Muscle layer of colon (tissue), 2 donors: Measurements from ENCODE around the gene PIK3R2.

ENCODE experiments used
- H3K27ac ChIP-seq: one replicate; pipeline ENCODE4 v1.7.0; 2013; ENCODE audit warnings: low read depth, mild to moderate bottlenecking, low read length, moderate library complexity
- H3K27me3 ChIP-seq, 2 donors: one replicate each; pipeline ENCODE4 v1.7.0; 2013; ENCODE audit warnings: low read length in 2 of 2, mild to moderate bottlenecking in 2 of 2; ENCODE audit not compliant: insufficient read depth in 2 of 2, control insufficient read depth in 1 of 2
- H3K36me3 ChIP-seq: one replicate; pipeline ENCODE4 v1.7.0; 2013; ENCODE audit warnings: mild to moderate bottlenecking, low read length; ENCODE audit not compliant: insufficient read depth
- H3K4me1 ChIP-seq: one replicate; pipeline ENCODE4 v1.7.0; 2013; ENCODE audit warnings: mild to moderate bottlenecking, low read length; ENCODE audit not compliant: insufficient read depth
- H3K4me3 ChIP-seq, 2 donors: one replicate each; pipeline ENCODE4 v1.7.0; 2013; ENCODE audit warnings: low read length in 2 of 2, low read depth in 1 of 2, mild to moderate bottlenecking in 1 of 2, moderate library complexity in 1 of 2
- H3K9ac ChIP-seq: one replicate; pipeline ENCODE4 v1.7.0; 2013; ENCODE audit warnings: low read length
- H3K9me3 ChIP-seq: one replicate; pipeline ENCODE4 v1.7.0; 2013; ENCODE audit warnings: mild to moderate bottlenecking, low read length
- donor health status: abdominal sarcoma.
- donor health status: Adenocarcinoma of cecum.

The PIK3R2 gene

GRCh38 chr19:18168673-18169381 is 15.9 kb downstream of the PIK3R2 start:
- Histone ChIP-seq H3K27ac (no peak overlapping the region), H3K4me1 (peaks cover 4% of the 10 kb centered on the region)

GRCh38 chr19:18170714-18171255 is 17.8 kb downstream of the PIK3R2 start:
- H3K27me3 ChIP-seq, result no peaks in the 10 kb centered on the region
- no peak overlapping the region for H3K4me3 ChIP-seq
- H3K9ac ChIP-seq, result no peak overlapping the region
- H3K9me3 ChIP-seq, result no peaks in the 10 kb centered on the region
- peaks cover 30% of the 10 kb centered on the region for H3K36me3 ChIP-seq
- H3K27ac ChIP-seq, result no peak overlapping the region
- peaks cover 9% of the 10 kb centered on the region for H3K4me1 ChIP-seq

More at GRCh38 chr19:18168673-18169381, 15.9 kb downstream of the PIK3R2 start:
- Histone ChIP-seq H3K27me3 (no peaks in the 10 kb centered on the region), H3K36me3 (peaks cover 33% of the 10 kb centered on the region), H3K4me3 (no peak overlapping the region), H3K9me3 (no peaks in the 10 kb centered on the region), H3K9ac (no peak overlapping the region)

GRCh38 chr19:18171605-18172327 is 18.8 kb downstream of the PIK3R2 start:
- Histone ChIP-seq H3K36me3 (peaks cover 21% of the 10 kb centered on the region), H3K4me1 (peaks cover 9% of the 10 kb centered on the region), H3K27me3 (no peaks in the 10 kb centered on the region), H3K9me3 (no peaks in the 10 kb centered on the region), H3K9ac (no peak overlapping the region), H3K4me3 (no peak overlapping the region), H3K27ac (no peak overlapping the region)

GRCh38 chr19:18172331-18173053 is 19.5 kb downstream of the PIK3R2 start:
- Histone ChIP-seq H3K4me3 (no peak overlapping the region), H3K27me3 (no peaks in the 10 kb centered on the region), H3K4me1 (peaks cover 9% of the 10 kb centered on the region), H3K27ac (peak overlapping the region; percentile 57), H3K36me3 (peaks cover 15% of the 10 kb centered on the region), H3K9ac (no peak overlapping the region), H3K9me3 (no peaks in the 10 kb centered on the region)

GRCh38 chr19:18173054-18173571 is 20.1 kb downstream of the PIK3R2 start:
- Histone ChIP-seq H3K4me3 (peak overlapping the region; percentile 73 to 80), H3K27me3 (no peaks in the 10 kb centered on the region), H3K27ac (peak overlapping the region; percentile 75), H3K9ac (peak overlapping the region; percentile 27), H3K9me3 (no peaks in the 10 kb centered on the region), H3K4me1 (peaks cover 9% of the 10 kb centered on the region), H3K36me3 (peaks cover 10% of the 10 kb centered on the region)

- Histone ChIP-seq H3K27me3 (no peaks in the 10 kb centered on the region), H3K4me3 (peak within 1 kb of the TSS; percentile 73 to 80), H3K9me3 (no peaks in the 10 kb centered on the region), H3K9ac (peak within 1 kb of the TSS; percentile 42), H3K36me3 (peaks cover 4% of the 10 kb centered on the region), H3K27ac (peak within 1 kb of the TSS; percentile 75), H3K4me1 (peaks cover 9% of the 10 kb centered on the region)
These were observed 20.8 kb downstream of the PIK3R2 start, which contains the start of gene IFI30 for GRCh38 chr19:18173572-18174288. TSS of gene IFI30 (plus strand) at chr19:18173813. CDS start at chr19:18173842, 29 bp downstream.

- Histone ChIP-seq H3K4me1 (peaks cover 9% of the 10 kb centered on the region), H3K36me3 (no peaks in the 10 kb centered on the region), H3K4me3 (no peak overlapping the region), H3K27ac (no peak overlapping the region), H3K9me3 (no peaks in the 10 kb centered on the region), H3K27me3 (no peaks in the 10 kb centered on the region), H3K9ac (no peak overlapping the region)
These were observed 22.0 kb downstream of the PIK3R2 start for GRCh38 chr19:18174983-18175382.

GRCh38 chr19:18176367-18177310 is 23.7 kb downstream of the PIK3R2 start:
- Histone ChIP-seq H3K4me3 (no peak overlapping the region), H3K9ac (no peak overlapping the region), H3K9me3 (no peaks in the 10 kb centered on the region), H3K27me3 (no peaks in the 10 kb centered on the region), H3K36me3 (no peaks in the 10 kb centered on the region), H3K4me1 (peaks cover 9% of the 10 kb centered on the region), H3K27ac (no peak overlapping the region)

GRCh38 chr19:18179957-18180356 is 27.0 kb downstream of the PIK3R2 start:
- H3K9me3 ChIP-seq, result no peaks in the 10 kb centered on the region
- H3K36me3 ChIP-seq, result no peaks in the 10 kb centered on the region
- H3K27ac ChIP-seq, result no peak overlapping the region
- H3K27me3 ChIP-seq, result no peaks in the 10 kb centered on the region
- H3K4me1 ChIP-seq, result no peaks in the 10 kb centered on the region
- H3K4me3 ChIP-seq, result no peak overlapping the region
- H3K9ac ChIP-seq, result no peak overlapping the region

- Histone ChIP-seq H3K4me1 (no peaks in the 10 kb centered on the region), H3K4me3 (no peak overlapping the region), H3K27me3 (no peaks in the 10 kb centered on the region), H3K27ac (no peak overlapping the region), H3K9ac (no peak overlapping the region), H3K9me3 (no peaks in the 10 kb centered on the region), H3K36me3 (no peaks in the 10 kb centered on the region)
These were observed 30.6 kb downstream of the PIK3R2 start for GRCh38 chr19:18183529-18183928.
